Calu3 (cell line): ENCODE results near the gene ZNF454. TPM values are rescaled to one million over a fixed set of nuclear protein-coding genes. Genes with fewer than 3 reads are reported as not detected.

Source experiments
- BruUV-seq: library from RNA; stranded (reverse); fragments of 400-500 nt; replicated peaks from 2 replicates; lab custom pipeline; 2021; lab: Mats Ljungman, UMichigan
- CTCF ChIA-PET: fragments of 300-600 bp; sonication (Branson Sonifier 250); formaldehyde crosslinking; loops from one replicate; lab custom pipeline; 2022; ENCODE audit warnings: antibody characterized with exemption; lab: Charles Lee
- DNase-seq: peaks from one replicate; pipeline ENCODE4 v3.0.0; 2022
- H3K27ac Mint-ChIP-seq: one replicate; pipeline ENCODE4 v1.8.0; 2022; ENCODE audit warnings: mixed read lengths; ENCODE audit not compliant: unreplicated experiment
- H3K27me3 Mint-ChIP-seq: one replicate; pipeline ENCODE4 v1.8.0; 2022; ENCODE audit warnings: mixed read lengths; ENCODE audit not compliant: unreplicated experiment
- H3K36me3 Mint-ChIP-seq: one replicate; pipeline ENCODE4 v1.8.0; 2022; ENCODE audit warnings: mild to moderate bottlenecking, moderate library complexity, mixed read lengths; ENCODE audit not compliant: insufficient read depth, unreplicated experiment
- H3K4me1 Mint-ChIP-seq: one replicate; pipeline ENCODE4 v1.8.0; 2022; ENCODE audit warnings: mild to moderate bottlenecking, low read depth, mixed read lengths; ENCODE audit not compliant: unreplicated experiment
- H3K4me3 Mint-ChIP-seq: one replicate; pipeline ENCODE4 v1.8.0; 2022; ENCODE audit warnings: mild to moderate bottlenecking, low read depth, moderate library complexity, mixed read lengths; ENCODE audit not compliant: unreplicated experiment
- H3K9me3 Mint-ChIP-seq: one replicate; pipeline ENCODE4 v1.8.0; 2022; ENCODE audit warnings: low read depth, mixed read lengths; ENCODE audit not compliant: unreplicated experiment
- intact Hi-C: fragments of 100-400 bp; cut with micrococcal nuclease; formaldehyde crosslinking; loops from one replicate; pipeline ENCODE4 v1.10.0; 2022; ENCODE audit not compliant: unreplicated experiment
- total RNA-seq: library from RNA; stranded (reverse); gene quantifications from 2 replicates; pipeline ENCODE4 v1.2.3, GENCODE V29; 2022
- TF ChIP-seq, protein P1 (sequence below): fragments of 200-600 bp; IDR thresholded peaks from one replicate; pipeline ENCODE4 v1.8.0; 2022; ENCODE audit warnings: antibody characterized with exemption; ENCODE audit not compliant: unreplicated experiment

ZNF454 gene
- total RNA-seq, 1 experiment from 2014 or later: not detected

GRCh38 chr5:179006564-179006963, 65.6 kb downstream of the ZNF454 start:
- Mint-ChIP-seq H3K27me3 (no peaks in the 10 kb centered on the region), H3K4me3 (no peak overlapping the region), H3K36me3 (no peaks in the 10 kb centered on the region), H3K9me3 (peaks cover 21% of the 10 kb centered on the region), H3K27ac (no peak overlapping the region), H3K4me1 (no peaks in the 10 kb centered on the region)
- no TSS peak for BruUV-seq
- DNase-seq: no peak
- intact Hi-C loops: no loop called here
- TF ChIP-seq, protein P1, sequence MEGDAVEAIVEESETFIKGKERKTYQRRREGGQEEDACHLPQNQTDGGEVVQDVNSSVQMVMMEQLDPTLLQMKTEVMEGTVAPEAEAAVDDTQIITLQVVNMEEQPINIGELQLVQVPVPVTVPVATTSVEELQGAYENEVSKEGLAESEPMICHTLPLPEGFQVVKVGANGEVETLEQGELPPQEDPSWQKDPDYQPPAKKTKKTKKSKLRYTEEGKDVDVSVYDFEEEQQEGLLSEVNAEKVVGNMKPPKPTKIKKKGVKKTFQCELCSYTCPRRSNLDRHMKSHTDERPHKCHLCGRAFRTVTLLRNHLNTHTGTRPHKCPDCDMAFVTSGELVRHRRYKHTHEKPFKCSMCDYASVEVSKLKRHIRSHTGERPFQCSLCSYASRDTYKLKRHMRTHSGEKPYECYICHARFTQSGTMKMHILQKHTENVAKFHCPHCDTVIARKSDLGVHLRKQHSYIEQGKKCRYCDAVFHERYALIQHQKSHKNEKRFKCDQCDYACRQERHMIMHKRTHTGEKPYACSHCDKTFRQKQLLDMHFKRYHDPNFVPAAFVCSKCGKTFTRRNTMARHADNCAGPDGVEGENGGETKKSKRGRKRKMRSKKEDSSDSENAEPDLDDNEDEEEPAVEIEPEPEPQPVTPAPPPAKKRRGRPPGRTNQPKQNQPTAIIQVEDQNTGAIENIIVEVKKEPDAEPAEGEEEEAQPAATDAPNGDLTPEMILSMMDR: no peak
- CTCF ChIA-PET: no interaction called here

GRCh38 chr5:179008667-179009066, 67.7 kb downstream of the ZNF454 start:
- CTCF ChIA-PET: no interaction called here
- no peaks in the 10 kb centered on the region for H3K36me3 Mint-ChIP-seq
- H3K27ac Mint-ChIP-seq: no peak overlapping the region
- intact Hi-C loops: no loop called here
- no peaks in the 10 kb centered on the region for H3K4me1 Mint-ChIP-seq
- H3K27me3 Mint-ChIP-seq: no peaks in the 10 kb centered on the region
- TF ChIP-seq, protein P1: no peak
- no TSS peak for BruUV-seq
- DNase-seq: no peak
- H3K4me3 Mint-ChIP-seq: no peak overlapping the region
- peaks cover 22% of the 10 kb centered on the region for H3K9me3 Mint-ChIP-seq

Other genes with a start within 250 kb of the ZNF454 start
- gene ZNF354A, start 210.5 kb upstream of the ZNF454 start, total RNA-seq: 8.0 and 10.7 TPM in 2 replicates
- 17.3 and 19.2 TPM in 2 replicates for gene ZNF354B, start 81.2 kb upstream of the ZNF454 start, total RNA-seq
- 0.33 and 0.34 TPM in 2 replicates for gene ZFP2, start 45.3 kb upstream of the ZNF454 start, total RNA-seq
- gene GRM6, start 54.1 kb downstream of the ZNF454 start, total RNA-seq: not detected in 2 replicates
- 1.4 and 2.4 TPM in 2 replicates for gene ZNF879, start 82.6 kb downstream of the ZNF454 start, total RNA-seq
- 2.1 and 2.4 TPM in 2 replicates for gene ZNF354C, start 119.2 kb downstream of the ZNF454 start, total RNA-seq